HG02759 (cell line): ENCODE data around the gene TNFRSF4.

Source experiments
- ATAC-seq: cut with Tn5 transposase; IDR thresholded peaks from one replicate; pipeline ENCODE4 v1.9.1; 2021; ENCODE audit warnings: mild to moderate bottlenecking, moderate library complexity; ENCODE audit not compliant: unreplicated experiment

TNFRSF4 gene

GRCh38 chr1:1171161-1171545 lies 42.8 kb downstream of the TNFRSF4 start:
- ATAC-seq: no peak

GRCh38 chr1:1170215-1171091 lies 43.5 kb downstream of the TNFRSF4 start:
- ATAC-seq: no peak

GRCh38 chr1:1169429-1170214 lies 44.3 kb downstream of the TNFRSF4 start:
- ATAC-seq: no peak

GRCh38 chr1:1168451-1169411 lies 45.2 kb downstream of the TNFRSF4 start:
- ATAC-seq: no peak

- ATAC-seq: no peak
Measured at GRCh38 chr1:1167841-1168450, 46.0 kb downstream of the TNFRSF4 start.

- ATAC-seq: no peak
Measured at GRCh38 chr1:1167398-1167821, 46.5 kb downstream of the TNFRSF4 start.

- ATAC-seq: no peak
Measured at GRCh38 chr1:1166642-1167397, 47.1 kb downstream of the TNFRSF4 start.

- no peak for ATAC-seq
Measured at GRCh38 chr1:1165900-1166421, 48.0 kb downstream of the TNFRSF4 start.

GRCh38 chr1:1165485-1165884 lies 48.5 kb downstream of the TNFRSF4 start:
- ATAC-seq: no peak

GRCh38 chr1:1164701-1165451 lies 49.1 kb downstream of the TNFRSF4 start:
- ATAC-seq: no peak

- ATAC-seq: no peak
Measured at GRCh38 chr1:1164361-1164700, 49.6 kb downstream of the TNFRSF4 start.

GRCh38 chr1:1163538-1164070 lies 50.3 kb downstream of the TNFRSF4 start:
- ATAC-seq: no peak

- no peak for ATAC-seq
Measured at GRCh38 chr1:1162597-1163537, 51.1 kb downstream of the TNFRSF4 start.

- no peak for ATAC-seq
Measured at GRCh38 chr1:1161683-1162079, 52.3 kb downstream of the TNFRSF4 start.
